Naive B cell (primary cell): ENCODE measurements around the gene TMEM132A. TPM values are rescaled to one million over a fixed set of nuclear protein-coding genes. Genes with fewer than 3 reads are reported as not detected.
"Not testable (repeated sequence)": the region's sequence is repeated elsewhere in the genome, so short reads cannot be mapped to it uniquely, and the experiment has no call there.

Experiments
- ATAC-seq, 2 donors: fragments of 150-1000 bp; cut with Tn5 transposase; 2 replicates each; pipeline ENCODE4 v1.10.0; 2021; ENCODE audit warnings: low read depth in 2 of 2, mild to moderate bottlenecking in 2 of 2, moderate library complexity in 2 of 2
- DNase-seq: peaks from one replicate; pipeline ENCODE4 v3.0.0; 2022
- H3K27ac Mint-ChIP-seq, 6 donors: one replicate each; pipeline ENCODE4 v1.8.0; 2020 to 2022; ENCODE audit warnings: mild to moderate bottlenecking in 6 of 6, mixed read lengths in 6 of 6, moderate library complexity in 5 of 6, inconsistent platforms in 2 of 6
- H3K27me3 Mint-ChIP-seq, 3 donors: one replicate each; pipeline ENCODE4 v1.8.0; 2021 to 2022; ENCODE audit warnings: mixed read lengths in 3 of 3, mild to moderate bottlenecking in 1 of 3
- H3K36me3 Mint-ChIP-seq, 2 donors: one replicate each; pipeline ENCODE4 v1.8.0; 2020 to 2022; ENCODE audit warnings: mixed read lengths in 2 of 2, inconsistent platforms in 1 of 2, mild to moderate bottlenecking in 1 of 2
- H3K4me1 Mint-ChIP-seq, 3 donors: one replicate each; pipeline ENCODE4 v1.8.0; 2020 to 2022; ENCODE audit warnings: mixed read lengths in 3 of 3, inconsistent platforms in 1 of 3, mild to moderate bottlenecking in 1 of 3, moderate library complexity in 1 of 3
- H3K4me3 Mint-ChIP-seq, 8 donors: one replicate each; pipeline ENCODE4 v1.8.0; 2020 to 2022; ENCODE audit warnings: mild to moderate bottlenecking in 8 of 8, mixed read lengths in 8 of 8, moderate library complexity in 8 of 8, inconsistent platforms in 2 of 8
- H3K9me3 Mint-ChIP-seq, 7 donors: one replicate each; pipeline ENCODE4 v1.8.0; 2020 to 2022; ENCODE audit warnings: mixed read lengths in 7 of 7, mild to moderate bottlenecking in 5 of 7, inconsistent platforms in 2 of 7, moderate library complexity in 1 of 7
- polyA plus RNA-seq, 6 donors: library from polyadenylated mRNA; unstranded; fragments of 300-500 nt; fragmentation: Illumina TruSeq; gene quantifications; one replicate each; pipeline ENCODE4 v1.2.3, GENCODE V29; 2021; ENCODE audit warnings: low read depth in 6 of 6

TMEM132A gene
- polyA plus RNA-seq, 6 donors from 2014 or later = 0.23 to 1.2 (median 0.40) TPM; not detected in 2

DNA sequence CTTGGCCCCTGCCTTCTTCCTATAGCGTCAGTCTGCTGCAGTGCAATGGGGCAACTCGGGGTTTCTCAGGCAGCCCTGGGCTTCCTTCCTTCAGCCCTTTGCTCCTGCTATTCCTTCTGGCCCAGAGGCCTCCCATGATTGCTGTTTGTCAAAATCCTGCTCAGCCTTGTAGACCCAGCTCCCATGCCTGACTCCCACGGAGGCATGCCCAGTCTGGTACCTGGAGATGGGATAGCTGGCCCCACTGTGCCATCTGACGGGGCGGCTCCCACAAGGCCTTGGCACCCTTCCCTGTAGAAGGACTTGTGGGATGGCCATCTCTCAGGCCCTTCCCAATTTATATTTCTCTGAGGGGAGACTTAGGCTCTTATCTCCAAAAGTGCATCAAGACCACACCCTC lies 46.6 kb downstream of the TMEM132A start:
- Mint-ChIP-seq H3K4me1 (peaks cover 32 to 49% (median 40%) of the 10 kb centered on the region in 3 donors), H3K27me3 (no peaks in the 10 kb centered on the region), H3K36me3 (no peaks in the 10 kb centered on the region), H3K9me3 (peaks cover 0 to 6% (median 0%) of the 10 kb centered on the region in 7 donors), H3K4me3 (peak overlapping the region in 7 of 8 donors; percentile 68 to 93 (median 87)), H3K27ac (peak overlapping the region in 5 of 6 donors; percentile 82 to 91 (median 86))
- no peak for ATAC-seq
- no peak for DNase-seq

DNA sequence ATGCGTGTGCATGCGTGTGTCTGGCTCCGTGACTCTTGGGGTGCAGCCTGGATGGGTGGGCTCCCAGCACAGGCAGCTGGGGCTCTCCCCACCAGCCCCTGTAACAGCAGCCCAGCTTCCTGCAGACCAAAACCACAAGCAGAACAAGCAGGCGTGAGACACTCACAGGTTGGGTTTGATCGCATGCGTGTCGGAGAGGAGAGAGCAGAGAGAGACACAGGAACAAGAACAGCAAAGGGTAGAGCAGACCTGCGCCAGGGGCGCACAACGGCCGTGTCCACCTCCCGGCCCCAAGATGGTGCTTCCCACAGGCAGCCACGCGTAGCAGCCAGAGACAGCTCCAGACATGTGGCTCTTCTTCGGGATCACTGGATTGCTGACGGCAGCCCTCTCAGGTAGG lies 47.3 kb downstream of the TMEM132A start, which contains the start of gene CD6:
CD6 (plus strand) TSS at position 161 of the 400 bp plus-strand sequence; CDS start at position 347, 186 bp downstream.
- Mint-ChIP-seq H3K4me3 (peak within 1 kb of the TSS; percentile 68 to 93 (median 88)), H3K4me1 (peaks cover 32 to 50% (median 40%) of the 10 kb centered on the region in 3 donors), H3K9me3 (peaks cover 0 to 6% (median 0%) of the 10 kb centered on the region in 7 donors)

DNA sequence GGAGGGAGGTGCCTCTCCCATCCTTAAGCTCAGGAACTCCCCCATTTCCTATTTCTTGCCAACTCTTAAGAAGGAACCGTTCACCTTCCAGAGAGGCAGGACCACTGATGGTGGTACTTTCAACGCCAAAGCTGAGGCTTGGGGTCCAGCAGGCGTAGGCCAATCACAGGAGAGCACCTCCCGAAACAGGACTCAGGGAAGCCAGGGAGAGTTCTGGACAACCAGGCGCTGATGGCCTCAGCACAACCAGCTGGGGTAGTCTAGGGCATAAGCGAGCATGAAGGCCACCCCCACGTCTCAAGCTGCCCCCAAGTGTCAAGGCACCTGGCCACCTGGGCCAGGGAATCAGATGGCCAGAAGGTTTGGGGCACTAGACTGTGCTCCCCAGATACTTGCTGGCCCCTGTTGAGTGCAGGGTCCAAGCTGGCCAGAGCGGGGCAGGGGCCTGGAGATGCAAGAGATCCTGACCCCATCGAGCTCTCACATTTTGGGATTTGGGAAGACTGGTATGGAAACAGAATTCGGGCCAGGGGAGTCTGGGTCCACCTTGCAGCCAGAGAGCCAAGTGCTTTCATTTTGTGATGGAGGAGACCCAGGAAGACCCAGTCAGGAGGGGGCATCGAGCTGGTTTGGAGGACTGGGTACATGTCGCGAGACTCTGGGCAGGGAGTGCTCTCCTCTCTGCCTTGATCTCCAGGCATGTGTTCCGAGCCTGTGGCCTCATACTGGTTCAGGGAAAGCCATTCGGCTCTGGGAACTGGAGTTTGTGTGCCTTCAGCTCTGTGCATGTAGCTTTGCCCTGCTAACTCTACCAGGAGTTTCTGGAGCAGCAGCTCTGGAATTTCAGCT lies 48.1 kb downstream of the TMEM132A start:
- H3K4me1 Mint-ChIP-seq = peaks cover 35 to 58% (median 44%) of the 10 kb centered on the region in 3 donors
- H3K27me3 Mint-ChIP-seq = no peaks in the 10 kb centered on the region
- DNase-seq = no peak

More for the DNA sequence above, 47.3 kb downstream of the TMEM132A start, which contains the start of gene CD6:
- Mint-ChIP-seq H3K27ac (peak within 1 kb of the TSS; percentile 85 to 98 (median 90)), H3K36me3 (no peaks in the 10 kb centered on the region), H3K27me3 (no peaks in the 10 kb centered on the region)
- ATAC-seq (peak; percentile 78 to 85), DNase-seq (peak; percentile 63)

GRCh38 chr11:60973699-60974098 lies 49.4 kb downstream of the TMEM132A start:
- Mint-ChIP-seq H3K9me3 (no peaks in the 10 kb centered on the region), H3K4me3 (peak overlapping the region in 5 of 8 donors; percentile 51 to 89 (median 59)), H3K27ac (peak overlapping the region in 4 of 6 donors; percentile 1 to 93 (median 62)), H3K27me3 (no peaks in the 10 kb centered on the region), H3K36me3 (no peaks in the 10 kb centered on the region), H3K4me1 (peaks cover 39 to 71% (median 55%) of the 10 kb centered on the region in 3 donors)
- no peak for DNase-seq
- no peak for ATAC-seq

More for the DNA sequence above, 48.1 kb downstream of the TMEM132A start:
- Mint-ChIP-seq H3K9me3 (peaks cover 0 to 6% (median 0%) of the 10 kb centered on the region in 7 donors), H3K36me3 (no peaks in the 10 kb centered on the region), H3K27ac (peak overlapping the region in 5 of 6 donors; percentile 21 to 93 (median 86)), H3K4me3 (peak overlapping the region; percentile 68 to 93 (median 88))
- ATAC-seq = no peak

GRCh38 chr11:60974316-60974715 lies 50.1 kb downstream of the TMEM132A start:
- ATAC-seq, H3K27me3 Mint-ChIP-seq, H3K36me3 Mint-ChIP-seq, H3K9me3 Mint-ChIP-seq, DNase-seq: not testable (repeated sequence)
- H3K4me1 Mint-ChIP-seq = peaks cover 39 to 72% (median 55%) of the 10 kb centered on the region in 3 donors
- peak overlapping the region in 4 of 8 donors; percentile 39 to 59 (median 47) for H3K4me3 Mint-ChIP-seq
- peak overlapping the region in 3 of 6 donors; percentile 40 to 93 (median 56) for H3K27ac Mint-ChIP-seq

DNA sequence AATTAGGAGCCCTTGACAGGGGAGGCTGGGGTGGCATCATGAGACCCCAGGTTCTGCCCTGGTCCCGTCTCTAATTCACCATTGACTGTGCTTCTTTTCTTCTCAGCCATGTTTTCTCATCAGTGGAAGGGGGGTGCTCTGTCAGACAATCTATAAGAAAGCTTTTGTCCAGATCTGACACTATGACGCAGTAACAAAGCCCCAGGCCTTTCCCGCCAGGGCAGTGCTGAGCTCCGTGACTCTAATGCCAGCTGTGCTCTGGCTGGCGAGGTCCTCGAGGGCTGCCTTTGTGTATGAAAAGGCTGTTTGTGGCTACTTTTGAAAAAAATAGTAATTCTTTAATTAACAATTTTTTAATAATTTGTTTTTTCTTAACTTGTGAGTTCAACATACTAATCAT lies 50.5 kb downstream of the TMEM132A start:
- Mint-ChIP-seq H3K9me3 (no peaks in the 10 kb centered on the region), H3K27ac (peak overlapping the region in 1 of 6 donors; percentile 56), H3K4me3 (peak overlapping the region in 2 of 8 donors; percentile 39 to 41), H3K27me3 (no peaks in the 10 kb centered on the region), H3K4me1 (peaks cover 39 to 72% (median 55%) of the 10 kb centered on the region in 3 donors), H3K36me3 (no peaks in the 10 kb centered on the region)
- ATAC-seq = no peak
- no peak for DNase-seq

DNA sequence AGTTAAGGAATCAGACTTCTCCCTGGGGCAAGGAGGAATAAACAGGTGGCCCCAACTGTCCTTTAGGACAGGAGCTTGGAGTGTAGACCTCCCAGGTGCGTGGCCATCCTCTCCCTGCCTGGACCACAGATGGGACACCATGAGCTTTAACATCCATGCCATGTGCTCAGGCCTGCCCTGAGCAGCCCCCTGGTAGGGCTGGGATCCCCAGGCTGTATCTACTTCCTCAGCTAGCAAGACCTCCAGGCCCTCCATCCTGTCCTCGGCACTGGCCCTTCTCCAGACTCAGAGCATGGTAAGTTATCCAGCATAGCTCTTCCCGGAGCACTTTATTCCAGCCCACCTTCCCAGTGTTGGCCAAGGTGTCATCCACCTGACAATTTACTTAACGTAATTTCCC lies 53.0 kb downstream of the TMEM132A start:
- H3K4me3 Mint-ChIP-seq = peak overlapping the region in 3 of 8 donors; percentile 45 to 77 (median 49)
- no peak for ATAC-seq
- DNase-seq = no peak
- H3K27me3 Mint-ChIP-seq = no peaks in the 10 kb centered on the region
- peak overlapping the region in 3 of 6 donors; percentile 16 to 96 (median 75) for H3K27ac Mint-ChIP-seq
- no peaks in the 10 kb centered on the region for H3K36me3 Mint-ChIP-seq
- peaks cover 21 to 55% (median 33%) of the 10 kb centered on the region in 3 donors for H3K4me1 Mint-ChIP-seq
- no peaks in the 10 kb centered on the region for H3K9me3 Mint-ChIP-seq

- H3K4me1 Mint-ChIP-seq = peaks cover 15 to 53% (median 27%) of the 10 kb centered on the region in 3 donors
- no peak for DNase-seq
- H3K4me3 Mint-ChIP-seq = peak overlapping the region in 3 of 8 donors; percentile 49 to 77 (median 55)
- no peaks in the 10 kb centered on the region for H3K9me3 Mint-ChIP-seq
- H3K27me3 Mint-ChIP-seq = no peaks in the 10 kb centered on the region
- H3K27ac Mint-ChIP-seq = peak overlapping the region in 4 of 6 donors; percentile 16 to 96 (median 80)
- ATAC-seq = no peak
- H3K36me3 Mint-ChIP-seq = no peaks in the 10 kb centered on the region
Observed at GRCh38 chr11:60977836-60978235, 53.6 kb downstream of the TMEM132A start.

GRCh38 chr11:60978546-60979380 lies 54.5 kb downstream of the TMEM132A start:
- ATAC-seq (no peak), DNase-seq (no peak)
- Mint-ChIP-seq H3K36me3 (no peaks in the 10 kb centered on the region), H3K27ac (peak overlapping the region in 1 of 6 donors; percentile 57), H3K4me3 (no peak overlapping the region), H3K9me3 (no peaks in the 10 kb centered on the region), H3K4me1 (peaks cover 14 to 51% (median 33%) of the 10 kb centered on the region in 3 donors), H3K27me3 (no peaks in the 10 kb centered on the region)

DNA sequence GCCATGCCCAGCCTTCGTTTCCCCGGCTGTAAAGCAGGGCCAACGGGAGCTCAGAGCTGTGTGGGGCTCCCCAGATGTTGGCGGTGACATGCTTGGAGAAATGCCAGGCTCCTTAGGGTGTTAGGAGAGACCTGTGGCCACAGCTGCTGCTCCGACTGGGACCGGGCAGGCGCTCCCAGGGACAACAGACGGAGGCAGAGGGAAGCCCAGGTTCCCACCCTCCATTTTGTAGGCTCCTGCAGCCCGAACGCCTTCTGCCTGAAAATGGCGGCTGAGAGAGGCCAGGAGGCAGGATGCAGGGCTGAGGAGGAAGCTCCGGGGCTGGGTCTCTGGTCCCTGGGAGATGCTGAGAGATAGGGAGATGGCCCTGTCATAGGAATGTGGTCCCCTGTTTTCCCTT lies 57.3 kb downstream of the TMEM132A start:
- H3K4me1 Mint-ChIP-seq = peaks cover 26 to 60% (median 33%) of the 10 kb centered on the region in 3 donors
- H3K27me3 Mint-ChIP-seq = no peaks in the 10 kb centered on the region
- DNase-seq = no peak
- H3K36me3 Mint-ChIP-seq = no peaks in the 10 kb centered on the region
- H3K9me3 Mint-ChIP-seq = no peaks in the 10 kb centered on the region
- peak overlapping the region in 1 of 6 donors; percentile 53 for H3K27ac Mint-ChIP-seq
- no peak for ATAC-seq
- no peak overlapping the region for H3K4me3 Mint-ChIP-seq

DNA sequence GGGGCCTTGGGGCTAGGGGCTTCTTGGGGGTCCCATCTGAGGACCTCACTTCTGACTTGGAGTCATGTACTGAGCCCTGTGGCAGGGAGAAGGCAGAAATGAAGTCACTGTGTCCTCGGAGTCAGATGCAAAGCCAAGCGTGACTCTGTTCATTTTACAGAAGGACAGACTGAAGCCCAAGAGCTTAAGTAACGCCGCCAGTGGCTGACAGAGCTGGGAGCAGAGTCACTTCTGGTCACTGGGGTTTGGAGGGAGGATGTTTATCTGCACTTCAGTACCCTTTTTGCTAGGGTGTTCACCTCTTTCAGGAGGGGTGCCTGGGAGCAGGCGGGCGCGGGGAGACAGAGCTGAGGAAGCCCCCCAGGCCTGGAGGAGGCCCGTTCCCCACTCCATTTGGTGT lies 57.9 kb downstream of the TMEM132A start:
- H3K4me3 Mint-ChIP-seq = no peak overlapping the region
- H3K27me3 Mint-ChIP-seq = no peaks in the 10 kb centered on the region
- H3K4me1 Mint-ChIP-seq = peaks cover 27 to 61% (median 38%) of the 10 kb centered on the region in 3 donors
- H3K36me3 Mint-ChIP-seq = no peaks in the 10 kb centered on the region
- H3K9me3 Mint-ChIP-seq = no peaks in the 10 kb centered on the region
- peak overlapping the region in 1 of 6 donors; percentile 42 for H3K27ac Mint-ChIP-seq
- DNase-seq (no peak), ATAC-seq (no peak)

DNA sequence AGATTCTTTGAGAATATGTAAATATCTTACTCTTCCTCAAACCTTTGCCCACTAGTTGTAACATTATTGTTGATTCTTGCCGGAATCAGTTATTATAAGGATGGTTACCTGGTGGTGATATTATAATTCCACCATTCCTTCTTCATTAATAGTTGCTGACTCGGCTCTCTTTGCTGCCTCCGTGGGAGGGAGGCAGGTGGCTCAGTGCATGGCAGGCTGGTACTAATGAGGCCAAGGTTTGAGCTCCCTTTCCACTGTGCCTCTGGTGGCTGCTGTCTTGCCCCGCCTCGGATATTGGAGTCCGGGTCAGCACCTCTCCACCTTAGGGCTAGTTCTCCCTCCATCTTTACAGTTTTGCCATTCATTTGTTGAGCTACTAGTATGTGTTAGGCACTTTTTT lies 59.9 kb downstream of the TMEM132A start:
- DNase-seq (no peak), ATAC-seq (no peak)
- H3K4me1 Mint-ChIP-seq = peaks cover 28 to 64% (median 30%) of the 10 kb centered on the region in 3 donors
- H3K36me3 Mint-ChIP-seq = no peaks in the 10 kb centered on the region
- H3K9me3 Mint-ChIP-seq = no peaks in the 10 kb centered on the region
- peak overlapping the region in 4 of 6 donors; percentile 8 to 70 (median 32) for H3K27ac Mint-ChIP-seq
- no peaks in the 10 kb centered on the region for H3K27me3 Mint-ChIP-seq
- peak overlapping the region in 1 of 8 donors; percentile 1 for H3K4me3 Mint-ChIP-seq

GRCh38 chr11:60984636-60985035 lies 60.4 kb downstream of the TMEM132A start:
- H3K4me1 Mint-ChIP-seq = peaks cover 32 to 69% (median 35%) of the 10 kb centered on the region in 3 donors

More at GRCh38 chr11:60984636-60985035, 60.4 kb downstream of the TMEM132A start:
- DNase-seq (no peak), ATAC-seq (no peak)
- Mint-ChIP-seq H3K36me3 (no peaks in the 10 kb centered on the region), H3K4me3 (peak overlapping the region in 3 of 8 donors; percentile 9 to 77 (median 63)), H3K9me3 (no peaks in the 10 kb centered on the region), H3K27me3 (no peaks in the 10 kb centered on the region), H3K27ac (peak overlapping the region in 2 of 6 donors; percentile 26 to 82)
